ENCODE results near the gene RNU7-1.

- TF ChIP-seq ZNF75A (CRISPR knock-in tag; IDR thresholded peaks at IDR 0.05): peak; percentile 72
- TF ChIP-seq ZNF12 (CRISPR knock-in tag; IDR thresholded peaks at IDR 0.05): no peak; the same call in 1 of the 2 replicates
- TF ChIP-seq ZNF3 (CRISPR knock-in tag; IDR thresholded peaks at IDR 0.05): peak; percentile 93
- TF ChIP-seq HCFC1 (IDR thresholded peaks at IDR 0.05; ENCODE audit: low read depth, low read length): peak; percentile 34; the same call in 1 of the 2 replicates
- TF ChIP-seq ZNF511 (CRISPR knock-in tag; IDR thresholded peaks at IDR 0.05): peak; percentile 84
- no peak for TF ChIP-seq TARDBP (IDR thresholded peaks at IDR 0.05)
- TF ChIP-seq CTCF (IDR thresholded peaks at IDR 0.05 in 2 of 3, conservative IDR thresholded peaks at IDR 0.05 in 1 of 3; ENCODE audit: insufficient read depth in 2 of 3, low read depth in 1 of 3, low read length in 3 of 3): peak in 1 of 3 experiments; percentile 1; a peak in 1 of 6 replicates
- TF ChIP-seq TRIM28 (IDR thresholded peaks at IDR 0.05): no peak
- TF ChIP-seq CREM (IDR thresholded peaks at IDR 0.05; ENCODE audit: low read depth): peak; percentile 38; the same call in 1 of the 2 replicates
- TF ChIP-seq CCAR2 (IDR thresholded peaks at IDR 0.05; ENCODE audit: low read depth, low read length): no peak
- TF ChIP-seq POLR2G (IDR thresholded peaks at IDR 0.05; ENCODE audit: low read depth, low read length): peak; percentile 96; the same call in 1 of the 2 replicates
- TF ChIP-seq MTF1 (CRISPR knock-in tag; IDR thresholded peaks at IDR 0.05; ENCODE audit: borderline replicate concordance): no peak
- TF ChIP-seq TAF1 (IDR thresholded peaks at IDR 0.05; ENCODE audit: control insufficient read depth, extremely low read depth, insufficient read depth, low read length, severe bottlenecking): peak; percentile 48
- TF ChIP-seq TCFL5 (CRISPR knock-in tag; conservative IDR thresholded peaks at IDR 0.05): peak; percentile 56; the same call in 1 of the 2 replicates
These were observed at the start of gene RNU7-1, which contains the start of gene C12orf57 for GRCh38 chr12:6943722-6944380.

Measured in K562 (cell line).